ENCODE measurements around the gene METTL21A.
"Not testable (repeated sequence)": the region's sequence is repeated elsewhere in the genome, so short reads cannot be mapped to it uniquely, and the experiment has no call there.

Gene METTL21A

GRCh38 chr2:207643892-207644291 lies 18.7 kb upstream of the METTL21A start:
- no peak for DNase-seq
- no peaks in the 10 kb centered on the region for H3K27me3 ChIP-seq
- no peak overlapping the region for H3K4me3 ChIP-seq
- H3K36me3 ChIP-seq: no peaks in the 10 kb centered on the region
- H3K27ac ChIP-seq: no peak overlapping the region
- no peaks in the 10 kb centered on the region for H3K9me3 ChIP-seq
- H3K4me1 ChIP-seq: no peaks in the 10 kb centered on the region
- TF ChIP-seq CTCF (IDR thresholded peaks at IDR 0.05): no peak
- intact Hi-C loops (cut with DNase I; ENCODE audit: low total_unique reads): no loop called here

GRCh38 chr2:207640661-207641060 lies 15.5 kb upstream of the METTL21A start:
- TF ChIP-seq CTCF (IDR thresholded peaks at IDR 0.05): no peak
- no peak for DNase-seq
- intact Hi-C loops (cut with DNase I; ENCODE audit: low total_unique reads): no loop called here
- H3K4me3 ChIP-seq: no peak overlapping the region
- H3K36me3 ChIP-seq: no peaks in the 10 kb centered on the region
- H3K9me3 ChIP-seq: no peaks in the 10 kb centered on the region
- H3K27ac ChIP-seq: no peak overlapping the region
- H3K27me3 ChIP-seq: no peaks in the 10 kb centered on the region
- no peaks in the 10 kb centered on the region for H3K4me1 ChIP-seq

GRCh38 chr2:207640160-207640559 lies 15.0 kb upstream of the METTL21A start:
- no peaks in the 10 kb centered on the region for H3K4me1 ChIP-seq
- H3K27ac ChIP-seq: no peak overlapping the region
- no peaks in the 10 kb centered on the region for H3K36me3 ChIP-seq
- intact Hi-C loops (cut with DNase I; ENCODE audit: low total_unique reads): no loop called here
- TF ChIP-seq CTCF (IDR thresholded peaks at IDR 0.05): no peak
- no peak for DNase-seq
- H3K27me3 ChIP-seq: no peaks in the 10 kb centered on the region
- H3K9me3 ChIP-seq: no peaks in the 10 kb centered on the region
- no peak overlapping the region for H3K4me3 ChIP-seq

GRCh38 chr2:207639288-207639687 lies 14.1 kb upstream of the METTL21A start:
- H3K9me3 ChIP-seq; H3K27me3 ChIP-seq; intact Hi-C loops (cut with DNase I; ENCODE audit: low total_unique reads); H3K27ac ChIP-seq; H3K36me3 ChIP-seq; H3K4me1 ChIP-seq; H3K4me3 ChIP-seq; DNase-seq: not testable (repeated sequence)

GRCh38 chr2:207635468-207636200 lies 10.4 kb upstream of the METTL21A start:
- intact Hi-C loops (cut with DNase I; ENCODE audit: low total_unique reads): no loop called here
- TF ChIP-seq CTCF (IDR thresholded peaks at IDR 0.05): no peak
- no peaks in the 10 kb centered on the region for H3K36me3 ChIP-seq
- H3K27ac ChIP-seq: no peak overlapping the region
- no peaks in the 10 kb centered on the region for H3K9me3 ChIP-seq
- no peak for DNase-seq
- no peaks in the 10 kb centered on the region for H3K27me3 ChIP-seq
- H3K4me3 ChIP-seq: no peak overlapping the region
- H3K4me1 ChIP-seq: no peaks in the 10 kb centered on the region

- intact Hi-C loops (cut with DNase I; ENCODE audit: low total_unique reads): no loop called here
- Histone ChIP-seq H3K36me3 (no peaks in the 10 kb centered on the region), H3K9me3 (no peaks in the 10 kb centered on the region), H3K4me3 (no peak overlapping the region), H3K27ac (no peak overlapping the region), H3K4me1 (no peaks in the 10 kb centered on the region), H3K27me3 (no peaks in the 10 kb centered on the region)
- TF ChIP-seq CTCF (IDR thresholded peaks at IDR 0.05): no peak
- DNase-seq: no peak
Observed at GRCh38 chr2:207633686-207634085, 8.5 kb upstream of the METTL21A start.

Data from tibial artery (tissue), 4 donors.